ENCODE data around the gene SSTR3. TPM values are rescaled to one million over a fixed set of nuclear protein-coding genes. Genes with fewer than 3 reads are reported as not detected.

SSTR3 gene
- total and polyA plus RNA-seq, 11 donors = 0.07 TPM; not detected in 10

DNA sequence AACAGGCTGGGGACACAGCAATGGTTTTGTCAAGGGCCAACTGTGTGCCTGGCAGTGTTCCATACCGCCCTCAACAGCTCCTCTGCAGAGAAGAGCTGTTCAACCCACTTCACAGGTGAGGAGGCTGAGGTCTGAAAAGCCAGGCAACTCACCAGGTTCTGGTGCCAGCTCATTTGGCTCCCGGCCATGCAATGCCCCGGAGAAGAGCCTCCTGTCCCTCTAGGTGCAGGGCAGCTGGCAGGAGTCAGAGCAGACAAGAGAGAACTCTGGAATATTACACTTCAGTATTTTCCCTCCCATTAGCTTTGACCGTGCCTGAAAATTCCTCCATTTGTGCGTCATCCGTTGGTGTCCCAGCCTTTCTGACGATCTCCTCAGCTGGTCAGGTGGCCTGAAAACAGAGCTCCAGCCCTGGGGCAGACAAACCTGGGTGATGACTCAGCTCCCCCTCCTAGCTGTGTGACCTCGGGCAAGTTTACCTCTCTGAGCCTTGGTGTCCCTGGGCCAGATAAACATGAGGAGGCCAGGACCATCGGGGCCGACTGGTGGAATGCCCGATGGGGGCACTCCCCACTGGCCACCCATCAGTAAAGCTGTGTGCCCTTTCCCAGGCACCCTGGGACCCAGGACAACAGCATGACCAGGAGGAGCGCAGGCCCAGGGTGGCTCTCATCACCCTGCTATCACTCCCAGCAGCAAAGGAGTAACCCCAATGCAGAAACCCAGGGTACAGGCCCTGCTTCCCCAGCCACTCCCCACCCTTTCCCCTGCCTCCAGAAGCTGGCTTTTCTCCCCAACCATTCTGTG lies 14.6 kb downstream of the SSTR3 start:
- H3K27ac ChIP-seq = peak overlapping the region; percentile 83 to 99 (median 96)
- no peaks in the 10 kb centered on the region for H3K36me3 ChIP-seq
- peak; percentile 1 to 20 (median 7) for ATAC-seq
- intact Hi-C loops (cut with DNase I) = loop anchor here (1.0 to 10.0 kb wide), 8 partner anchors 29 to 423 kb away; partner anchors contain the start of gene IFT27 (in 1 of the 10)
- 40 to 57% (median 45%) methylated on average over 10 to 12 of the region's 12 CpGs for WGBS, 4 donors
- peak in 2 of 5 donors; percentile 57 to 76 for DNase-seq
- H3K4me3 ChIP-seq = peak overlapping the region in 3 of 12 donors; percentile 62 to 74 (median 71)
- no peaks in the 10 kb centered on the region for H3K9me3 ChIP-seq
- H3K27me3 ChIP-seq = no peaks in the 10 kb centered on the region
- peaks cover 24 to 57% (median 48%) of the 10 kb centered on the region in 12 donors for H3K4me1 ChIP-seq
- no peak for TF ChIP-seq POLR2A (IDR thresholded peaks at IDR 0.05)
- no peak for TF ChIP-seq CTCF (IDR thresholded peaks at IDR 0.05)

DNA sequence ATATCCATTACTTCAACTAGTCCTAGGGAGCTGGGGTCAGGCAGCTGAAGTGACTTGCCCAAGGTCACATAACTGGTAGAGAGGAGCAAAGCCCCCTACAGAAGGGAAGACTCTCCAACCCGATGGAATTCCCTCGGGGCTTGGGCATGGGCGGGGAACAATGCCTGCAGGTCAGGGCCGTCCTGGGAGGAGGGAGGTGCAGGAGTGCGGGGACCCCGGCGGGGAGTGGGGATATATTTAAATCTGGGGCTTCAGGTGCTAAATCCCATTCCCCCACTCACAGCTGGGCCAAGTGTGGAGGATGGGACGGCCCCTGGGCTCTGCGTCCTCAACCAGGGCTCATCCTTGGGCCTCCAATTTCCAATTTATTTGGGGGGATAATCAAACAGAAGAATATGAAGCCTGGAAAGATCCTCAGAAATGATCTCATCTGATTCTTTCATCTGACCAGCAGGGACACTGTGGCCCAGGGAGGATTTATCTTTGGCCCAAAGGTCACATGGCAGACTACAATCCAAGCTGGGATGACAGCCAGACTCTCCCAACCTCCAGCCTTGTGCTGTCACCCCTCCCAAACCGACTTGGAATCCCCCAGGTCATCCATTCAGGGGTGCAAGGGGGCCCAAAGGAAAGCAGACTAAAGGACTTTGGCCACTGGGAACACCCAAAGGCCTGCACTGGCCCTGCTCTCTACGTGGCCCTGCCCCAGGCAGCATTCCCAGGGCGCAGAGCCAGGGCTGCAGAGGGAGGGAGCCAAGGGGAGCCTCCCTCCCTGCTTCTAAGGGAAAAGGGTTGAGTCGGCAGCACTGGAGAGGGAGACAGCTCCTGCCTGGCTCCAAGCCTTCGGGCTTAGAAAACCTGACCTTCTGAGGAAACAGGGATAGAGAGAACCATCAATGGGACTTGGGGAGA lies 15.5 kb downstream of the SSTR3 start:
- Histone ChIP-seq H3K27me3 (no peaks in the 10 kb centered on the region), H3K27ac (peak overlapping the region; percentile 83 to 99 (median 96)), H3K36me3 (no peaks in the 10 kb centered on the region), H3K9me3 (no peaks in the 10 kb centered on the region), H3K4me1 (peaks cover 24 to 57% (median 48%) of the 10 kb centered on the region in 12 donors), H3K4me3 (no peak overlapping the region)
- 26 to 40% (median 28%) methylated on average over 13 to 14 of the region's 14 CpGs for WGBS, 4 donors
- ATAC-seq (peak; percentile 69 to 77 (median 72)), DNase-seq (peak; percentile 87 to 92 (median 89))
- intact Hi-C loops (cut with DNase I) = loop anchor here in 5 of 10 donors (1.0 to 10.0 kb wide), 4 partner anchors 30 to 422 kb away; partner anchors contain the start of gene IFT27 (in 1 of the 5)
- TF ChIP-seq CTCF (IDR thresholded peaks at IDR 0.05) (peak in 7 of 12 donors; percentile 21 to 47 (median 32)), POLR2A (IDR thresholded peaks at IDR 0.05) (no peak)

DNA sequence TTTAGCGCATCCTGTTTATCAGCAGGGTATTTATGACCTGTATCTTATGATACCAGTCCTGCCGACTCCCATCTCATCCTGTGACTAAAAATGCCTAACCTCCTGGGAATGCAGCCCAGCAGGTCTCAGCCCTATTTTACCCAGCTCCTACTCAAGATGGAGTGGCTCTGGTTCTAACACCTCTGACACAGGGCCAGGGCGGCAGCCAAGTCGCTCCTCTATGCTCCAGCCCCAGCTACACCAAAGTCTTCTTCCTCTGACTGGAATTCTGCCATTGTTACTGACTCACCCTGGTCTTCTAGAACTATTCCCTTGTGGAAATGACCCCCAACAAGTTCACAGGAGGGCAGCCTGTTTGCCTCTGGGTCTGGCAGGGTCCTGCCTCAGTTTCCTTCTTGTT lies 16.4 kb downstream of the SSTR3 start:
- Histone ChIP-seq H3K4me3 (no peak overlapping the region), H3K9me3 (no peaks in the 10 kb centered on the region), H3K27me3 (no peaks in the 10 kb centered on the region), H3K4me1 (peaks cover 24 to 57% (median 48%) of the 10 kb centered on the region in 12 donors), H3K36me3 (no peaks in the 10 kb centered on the region), H3K27ac (peak overlapping the region; percentile 83 to 99 (median 96))
- intact Hi-C loops (cut with DNase I) = loop anchor here in 3 of 10 donors (5.0 to 10.0 kb wide), 3 partner anchors 119 to 421 kb away; partner anchors contain the start of gene IFT27 (in 1 of the 3)
- peak in 2 of 5 donors; percentile 24 to 37 for DNase-seq
- 53 to 63% (median 56%) methylated on average over 4 of the region's 4 CpGs for WGBS, 4 donors
- no peak for ATAC-seq
- TF ChIP-seq POLR2A (IDR thresholded peaks at IDR 0.05) = no peak
- no peak for TF ChIP-seq CTCF (IDR thresholded peaks at IDR 0.05)
